GM19099 (cell line): ENCODE data around the gene NRAP.

Source experiments
- POLR2A ChIP-seq: IDR thresholded peaks from 3 replicates; pipeline ENCODE4 v1.6.1; 2011; ENCODE audit warnings: low read depth; ENCODE audit not compliant: insufficient read length; ENCODE audit errors: extremely low read depth

Gene NRAP

GRCh38 chr10:113663142-113663541 is 699 bp downstream of the NRAP start:
- no peak for TF ChIP-seq POLR2A

- TF ChIP-seq POLR2A, result no peak
These were observed 2.5 kb downstream of the NRAP start for GRCh38 chr10:113661332-113661731.

- TF ChIP-seq POLR2A, result no peak
These were observed 6.3 kb downstream of the NRAP start for GRCh38 chr10:113657544-113657943.

DNA sequence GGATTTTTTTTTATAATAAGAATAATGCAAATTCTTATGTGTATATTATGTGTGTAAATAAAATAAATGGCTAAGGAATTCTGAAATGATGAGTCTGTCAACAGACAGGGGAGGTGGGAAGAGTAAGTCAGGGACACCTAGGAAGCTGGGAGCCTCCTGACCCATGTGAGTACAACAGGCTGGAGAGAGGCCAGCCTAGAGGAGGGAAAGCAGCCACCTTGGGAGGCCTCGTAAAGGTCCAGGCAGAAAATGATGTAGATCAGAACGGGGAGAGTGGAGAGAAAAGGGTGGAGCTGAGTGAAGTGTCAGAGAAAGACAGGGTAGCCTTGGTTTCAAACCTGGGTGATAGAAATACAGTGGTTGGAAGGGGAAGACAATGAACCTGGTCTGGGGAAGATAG is 6.9 kb downstream of the NRAP start:
- no peak for TF ChIP-seq POLR2A

DNA sequence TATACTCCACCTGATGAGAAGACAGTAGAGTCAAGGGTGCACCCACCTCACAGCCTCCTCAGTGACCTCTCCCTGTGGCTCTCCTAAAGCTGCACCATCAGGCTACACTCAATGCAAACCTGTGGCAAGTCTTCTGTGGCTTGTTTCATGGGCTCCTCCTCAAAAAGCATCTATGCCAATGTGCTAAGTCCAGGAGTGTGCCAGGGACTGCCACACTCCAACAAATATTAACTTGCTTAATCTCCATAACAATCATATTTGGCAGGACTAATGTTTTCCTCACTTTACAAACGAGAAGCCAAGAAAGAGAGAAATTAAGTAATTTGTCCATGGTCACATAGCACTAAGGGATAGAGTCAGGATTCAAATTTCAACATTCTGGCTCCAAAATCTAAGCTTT is 11.9 kb downstream of the NRAP start:
- no peak for TF ChIP-seq POLR2A

DNA sequence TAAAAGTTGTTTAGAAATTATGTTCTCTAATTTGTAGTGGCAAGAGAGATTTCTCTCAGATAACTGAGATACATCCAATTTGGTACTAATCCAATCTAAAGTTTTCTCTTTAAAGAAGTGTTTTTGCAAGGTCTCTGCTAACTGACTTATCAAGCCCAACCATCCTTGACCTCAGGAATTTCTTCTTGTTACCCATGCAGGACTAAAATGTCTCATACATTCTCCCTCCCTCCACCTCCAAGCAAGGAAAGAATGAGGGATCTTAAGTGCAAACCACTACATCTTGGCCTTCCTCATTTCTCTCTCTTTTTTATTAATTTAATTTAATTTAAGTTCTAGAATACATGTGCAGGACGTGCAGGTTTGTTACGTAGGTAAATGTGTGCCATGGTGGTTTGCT is 12.8 kb downstream of the NRAP start:
- TF ChIP-seq POLR2A, result no peak

DNA sequence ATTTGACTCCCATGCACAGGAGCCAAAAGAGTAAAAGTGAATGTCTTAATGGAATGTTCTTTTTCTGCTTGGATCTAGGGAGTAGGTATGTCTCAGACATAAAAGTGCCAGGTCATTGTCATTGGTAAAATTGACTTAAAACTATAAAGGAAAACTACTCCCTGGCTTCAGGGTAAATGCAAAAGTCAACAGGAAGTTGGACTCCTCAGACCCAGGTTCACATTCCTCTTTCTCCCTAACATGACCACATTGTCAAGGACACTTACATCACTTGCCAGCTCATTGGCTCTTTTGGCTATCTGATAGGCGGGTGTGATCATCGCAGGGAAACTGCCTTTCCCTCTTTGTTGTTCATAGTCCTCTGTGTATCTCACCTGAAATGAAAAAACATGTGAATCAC is 13.7 kb downstream of the NRAP start:
- TF ChIP-seq POLR2A, result no peak

GRCh38 chr10:113648478-113648877 is 15.4 kb downstream of the NRAP start:
- no peak for TF ChIP-seq POLR2A

DNA sequence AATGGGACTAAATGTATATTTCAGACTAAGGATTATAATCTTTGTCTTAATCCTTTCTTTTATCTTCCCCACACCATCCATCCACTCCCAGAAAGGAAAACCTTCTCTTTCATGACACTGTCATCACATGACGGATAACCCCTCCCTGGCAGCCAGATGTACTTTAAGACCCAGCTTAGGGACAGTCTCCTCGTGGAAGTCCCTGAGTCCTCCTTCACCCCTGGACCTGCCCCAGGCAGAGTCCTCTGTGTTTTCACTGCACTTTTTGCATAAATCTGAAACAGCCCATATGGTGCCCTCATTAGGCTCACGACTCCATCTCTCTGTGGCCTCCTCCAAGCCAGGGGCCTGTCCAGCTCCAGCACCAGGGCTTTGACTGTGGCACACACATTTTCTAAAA is 16.0 kb downstream of the NRAP start:
- TF ChIP-seq POLR2A, result no peak

- TF ChIP-seq POLR2A, result no peak
These were observed 17.3 kb downstream of the NRAP start for GRCh38 chr10:113646336-113647201.

DNA sequence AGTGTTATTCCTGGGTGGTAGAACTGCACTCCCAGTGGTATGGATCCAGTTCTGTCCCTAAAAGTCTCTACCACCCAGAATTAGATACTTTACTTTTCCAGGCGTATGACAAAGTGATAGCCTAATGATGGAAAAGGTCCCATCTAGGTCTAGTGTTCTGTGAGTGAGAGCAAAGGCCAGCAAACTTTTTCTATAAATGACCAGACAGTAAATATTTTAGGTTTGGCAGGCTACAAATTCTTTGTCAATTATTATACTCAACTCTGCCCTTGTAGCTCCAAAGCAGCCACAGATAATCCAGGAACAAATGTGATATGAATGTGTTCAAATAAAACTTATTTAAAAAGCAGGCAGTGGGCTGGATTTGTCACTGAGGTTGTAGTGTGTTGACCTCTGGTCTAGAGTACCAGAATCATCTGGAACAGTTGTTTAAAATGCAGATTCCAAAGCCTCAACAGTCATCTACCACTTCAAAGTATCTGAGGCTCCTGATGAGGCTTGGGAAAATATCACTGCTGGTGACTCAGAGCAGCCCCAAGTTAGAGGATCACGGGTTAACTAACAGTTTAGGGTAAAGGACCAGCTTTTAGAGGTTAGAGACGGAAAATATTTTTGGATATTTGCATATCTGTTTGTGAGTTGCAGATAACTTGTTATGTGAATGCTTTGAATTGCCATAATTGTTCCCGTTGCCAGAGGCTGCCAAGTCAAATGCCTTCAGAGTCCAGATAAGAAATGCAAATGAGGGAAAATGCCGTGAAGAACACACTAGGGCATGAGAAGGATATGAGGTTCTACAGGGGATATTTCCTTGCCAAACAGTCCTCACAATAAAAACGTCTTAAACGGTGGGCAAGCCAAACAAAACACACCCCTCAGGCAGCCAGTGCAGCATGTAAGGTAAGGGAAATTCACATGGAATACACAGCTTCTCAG is 19.4 kb downstream of the NRAP start:
- no peak for TF ChIP-seq POLR2A

- no peak for TF ChIP-seq POLR2A
These were observed 20.7 kb downstream of the NRAP start for GRCh38 chr10:113643183-113643582.

DNA sequence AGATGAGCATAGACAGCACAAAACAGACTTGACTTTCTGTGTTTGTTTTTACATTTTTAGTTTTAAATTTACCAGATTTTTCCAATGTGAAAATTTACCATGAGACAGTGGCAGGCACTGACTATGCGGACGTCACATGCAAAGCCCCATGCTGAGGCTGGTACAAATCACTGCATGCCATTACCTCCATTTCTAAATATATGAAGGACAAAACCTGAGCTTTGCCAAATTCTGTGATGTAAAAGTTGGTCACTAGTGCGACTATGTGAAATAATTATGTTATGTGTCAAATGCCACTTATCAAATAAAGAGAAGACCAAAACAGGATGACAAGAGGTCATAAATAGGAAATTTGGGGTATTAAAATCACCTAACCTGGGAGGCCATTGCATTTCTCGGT is 22.1 kb downstream of the NRAP start:
- no peak for TF ChIP-seq POLR2A

- no peak for TF ChIP-seq POLR2A
These were observed 23.9 kb downstream of the NRAP start for GRCh38 chr10:113639966-113640365.

- no peak for TF ChIP-seq POLR2A
These were observed 32.0 kb downstream of the NRAP start for GRCh38 chr10:113631684-113632367.
